Thyroid gland (tissue), 4 donors: ENCODE results near the gene CAMTA1. TPM values are rescaled to one million over a fixed set of nuclear protein-coding genes. Genes with fewer than 3 reads are reported as not detected.

Source experiments
- DNase-seq, 2 donors: peaks; one replicate each; pipeline ENCODE4 v3.0.0-alpha.2; 2019
- H3K27ac ChIP-seq, 3 donors: fragments of 200-600 bp; sonication (generic); 1 replicate in 2 of 3; 2 replicates in 1 of 3; pipeline ENCODE4 v1.5.1; 2016 to 2019; ENCODE audit warnings: mild to moderate bottlenecking in 1 of 3, moderate library complexity in 1 of 3
- H3K27me3 ChIP-seq: fragments of 200-600 bp; sonication (generic); one replicate; pipeline ENCODE4 v1.5.1; 2019
- H3K36me3 ChIP-seq, 2 donors: fragments of 200-600 bp; sonication (generic); one replicate each; pipeline ENCODE4 v1.5.1; 2016 to 2019
- H3K4me1 ChIP-seq, 2 donors: fragments of 200-600 bp; sonication (generic); one replicate each; pipeline ENCODE4 v1.5.1; 2017 to 2019
- H3K4me3 ChIP-seq, 3 donors: fragments of 200-600 bp; sonication (generic); replicated peaks in 1 of 3; 1 replicate in 2 of 3; 2 replicates in 1 of 3; pipeline ENCODE4 v1.5.1; 2016; ENCODE audit warnings: mild to moderate bottlenecking in 1 of 3
- H3K9me3 ChIP-seq: fragments of 200-600 bp; sonication (generic); one replicate; pipeline ENCODE4 v1.5.1; 2017
- CTCF ChIP-seq, 6 experiments: fragments of 200-600 bp in 3 of 6; fragments of 450-650 bp in 3 of 6; sonication (generic) in 3 of 6; IDR thresholded peaks; one replicate each; pipeline ENCODE4 v1.5.1; 2016 to 2019; ENCODE audit warnings: antibody characterized with exemption in 6 of 6, mild to moderate bottlenecking in 2 of 6, inconsistent platforms in 1 of 6, moderate library complexity in 1 of 6
- POLR2A ChIP-seq, 2 donors: fragments of 450-650 bp; IDR thresholded peaks; one replicate each; pipeline ENCODE4 v1.6.1; 2017; ENCODE audit warnings: antibody characterized with exemption in 2 of 2, mild to moderate bottlenecking in 2 of 2, moderate library complexity in 1 of 2
- WGBS, 2 donors: methylation state at CpG; one replicate each; pipeline ENCODE4 v1.1.5; 2017; 5-methylcytosine and 5-hydroxymethylcytosine counted together
- intact Hi-C: fragments of 100-400 bp; cut with DNase I; formaldehyde crosslinking; loops from one replicate; pipeline ENCODE4 v1.15.1; 2023
- total RNA-seq, 4 donors: library from RNA; depleted of rRNA; stranded (reverse); fragments of >200 nt; gene quantifications; one replicate each; pipeline ENCODE4 v1.2.3, GENCODE V29; 2016

CAMTA1 gene
- total RNA-seq, 4 donors from 2014 or later = 63.9 to 124 (median 101) TPM

- intact Hi-C loops = loop anchor here (10.0 kb wide), 1 partner anchor 415 kb away; no protein-coding TSS in a partner anchor
- TF ChIP-seq CTCF (IDR thresholded peaks at IDR 0.05) (no peak), POLR2A (IDR thresholded peaks at IDR 0.05) (no peak)
- no peak overlapping the region for H3K27ac ChIP-seq
- H3K9me3 ChIP-seq = no peaks in the 10 kb centered on the region
- no peaks in the 10 kb centered on the region for H3K27me3 ChIP-seq
- H3K4me1 ChIP-seq = no peaks in the 10 kb centered on the region
- H3K4me3 ChIP-seq = no peak overlapping the region
- no peak for DNase-seq
- 85 to 89% methylated on average over 11 to 13 of the region's 13 CpGs for WGBS, 2 donors
- no peaks in the 10 kb centered on the region for H3K36me3 ChIP-seq
Measured at GRCh38 chr1:7639435-7640131, 854.3 kb downstream of the CAMTA1 start.

DNA sequence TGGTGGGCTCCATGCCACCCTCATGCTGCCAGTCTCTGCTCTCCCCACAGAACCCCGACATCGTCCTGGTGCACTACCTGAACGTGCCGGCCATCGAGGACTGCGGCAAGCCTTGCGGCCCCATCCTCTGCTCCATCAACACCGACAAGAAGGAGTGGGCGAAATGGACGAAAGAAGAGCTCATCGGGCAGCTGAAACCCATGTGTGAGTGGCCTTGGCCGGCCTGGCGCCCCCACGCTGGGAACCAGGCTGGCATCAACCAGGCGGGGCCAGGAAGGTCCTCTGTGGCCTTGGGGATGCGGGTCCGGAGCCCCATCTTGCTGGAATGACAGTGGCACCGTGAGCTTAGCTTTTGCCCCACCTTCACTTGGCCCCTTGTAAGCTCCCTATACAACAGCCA is 855.1 kb downstream of the CAMTA1 start:
- no peaks in the 10 kb centered on the region for H3K9me3 ChIP-seq
- intact Hi-C loops = loop anchor here (10.0 kb wide), 1 partner anchor 416 kb away; no protein-coding TSS in a partner anchor
- peaks cover 0 to 5% of the 10 kb centered on the region in 2 donors for H3K4me1 ChIP-seq
- no peak overlapping the region for H3K4me3 ChIP-seq
- no peak overlapping the region for H3K27ac ChIP-seq
- no peak for TF ChIP-seq CTCF (IDR thresholded peaks at IDR 0.05)
- TF ChIP-seq POLR2A (IDR thresholded peaks at IDR 0.05) = no peak
- H3K27me3 ChIP-seq = no peaks in the 10 kb centered on the region
- no peak for DNase-seq
- no peaks in the 10 kb centered on the region for H3K36me3 ChIP-seq
- WGBS, 2 donors = 92 to 95% methylated on average over 9 to 18 of the region's 18 CpGs

GRCh38 chr1:7640920-7641585 is 855.8 kb downstream of the CAMTA1 start:
- no peaks in the 10 kb centered on the region for H3K36me3 ChIP-seq

DNA sequence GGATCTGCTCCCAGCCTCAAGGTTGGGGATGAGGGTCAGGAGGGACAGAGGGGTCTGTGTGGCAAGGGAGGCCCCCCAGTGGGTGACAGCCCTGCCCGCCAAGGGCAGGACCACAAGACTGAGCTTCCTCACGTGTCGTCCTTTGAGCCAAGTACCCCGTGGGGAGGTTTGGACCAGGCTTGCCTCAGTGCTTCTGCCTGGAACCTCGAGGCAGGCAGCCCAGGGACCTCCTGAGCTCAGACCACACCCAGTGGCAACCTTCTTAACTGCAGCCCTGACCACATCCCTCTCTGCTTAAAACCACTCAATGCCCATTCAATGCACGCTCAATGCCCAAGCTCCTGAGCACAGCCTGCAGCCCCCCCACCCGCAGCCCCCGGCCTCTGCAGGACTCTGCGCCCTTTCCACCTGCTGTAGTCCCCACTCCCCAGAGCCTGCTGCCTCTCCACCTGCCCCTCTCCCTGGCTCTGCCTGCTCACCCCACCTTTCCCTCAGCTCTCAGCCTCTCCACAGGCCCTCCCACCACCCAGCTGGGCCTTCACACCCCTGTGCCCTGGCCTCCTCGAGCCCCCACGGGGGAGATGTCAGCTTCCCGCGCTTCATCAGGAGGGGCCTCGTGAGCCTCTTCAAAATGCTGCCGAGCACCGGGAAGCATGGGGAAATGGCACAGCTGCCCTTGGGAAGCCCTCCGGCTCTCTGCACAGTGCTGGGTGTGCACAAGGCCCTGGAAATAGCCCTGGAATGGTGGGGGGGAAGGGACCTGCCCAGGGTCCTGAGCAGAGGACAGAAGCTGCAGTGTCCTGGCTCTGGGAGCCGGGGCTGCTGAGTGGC is 856.5 kb downstream of the CAMTA1 start:
- H3K27me3 ChIP-seq = no peaks in the 10 kb centered on the region
- H3K36me3 ChIP-seq = no peaks in the 10 kb centered on the region
- TF ChIP-seq POLR2A (IDR thresholded peaks at IDR 0.05) = no peak
- no peak for TF ChIP-seq CTCF (IDR thresholded peaks at IDR 0.05)
- WGBS, 2 donors = 59 to 67% methylated on average over 15 to 17 of the region's 18 CpGs
- peaks cover 5 to 18% of the 10 kb centered on the region in 2 donors for H3K4me1 ChIP-seq
- no peak for DNase-seq
- H3K4me3 ChIP-seq = no peak overlapping the region
- intact Hi-C loops = loop anchor here (10.0 kb wide), 1 partner anchor 417 kb away; no protein-coding TSS in a partner anchor
- no peaks in the 10 kb centered on the region for H3K9me3 ChIP-seq
- no peak overlapping the region for H3K27ac ChIP-seq

More at GRCh38 chr1:7640920-7641585, 855.8 kb downstream of the CAMTA1 start:
- H3K27ac ChIP-seq = no peak overlapping the region
- TF ChIP-seq CTCF (IDR thresholded peaks at IDR 0.05) (no peak), POLR2A (IDR thresholded peaks at IDR 0.05) (no peak)
- no peaks in the 10 kb centered on the region for H3K27me3 ChIP-seq
- WGBS, 2 donors = 82 to 87% methylated on average over 18 of the region's 18 CpGs
- no peak overlapping the region for H3K4me3 ChIP-seq
- intact Hi-C loops = loop anchor here (10.0 kb wide), 1 partner anchor 416 kb away; no protein-coding TSS in a partner anchor
- no peaks in the 10 kb centered on the region for H3K9me3 ChIP-seq
- no peak for DNase-seq
- H3K4me1 ChIP-seq = peaks cover 5 to 12% of the 10 kb centered on the region in 2 donors
